CD4-positive, alpha-beta T cell treated with Interleukin-21 for 1 hour (primary cell): ENCODE data around the gene ULK4.
"Not testable (repeated sequence)": the region's sequence is repeated elsewhere in the genome, so short reads cannot be mapped to it uniquely, and the experiment has no call there.

Source experiments
- DNase-seq: peaks from one replicate; pipeline ENCODE4 v3.0.0-alpha.2; 2020

The ULK4 gene

DNA sequence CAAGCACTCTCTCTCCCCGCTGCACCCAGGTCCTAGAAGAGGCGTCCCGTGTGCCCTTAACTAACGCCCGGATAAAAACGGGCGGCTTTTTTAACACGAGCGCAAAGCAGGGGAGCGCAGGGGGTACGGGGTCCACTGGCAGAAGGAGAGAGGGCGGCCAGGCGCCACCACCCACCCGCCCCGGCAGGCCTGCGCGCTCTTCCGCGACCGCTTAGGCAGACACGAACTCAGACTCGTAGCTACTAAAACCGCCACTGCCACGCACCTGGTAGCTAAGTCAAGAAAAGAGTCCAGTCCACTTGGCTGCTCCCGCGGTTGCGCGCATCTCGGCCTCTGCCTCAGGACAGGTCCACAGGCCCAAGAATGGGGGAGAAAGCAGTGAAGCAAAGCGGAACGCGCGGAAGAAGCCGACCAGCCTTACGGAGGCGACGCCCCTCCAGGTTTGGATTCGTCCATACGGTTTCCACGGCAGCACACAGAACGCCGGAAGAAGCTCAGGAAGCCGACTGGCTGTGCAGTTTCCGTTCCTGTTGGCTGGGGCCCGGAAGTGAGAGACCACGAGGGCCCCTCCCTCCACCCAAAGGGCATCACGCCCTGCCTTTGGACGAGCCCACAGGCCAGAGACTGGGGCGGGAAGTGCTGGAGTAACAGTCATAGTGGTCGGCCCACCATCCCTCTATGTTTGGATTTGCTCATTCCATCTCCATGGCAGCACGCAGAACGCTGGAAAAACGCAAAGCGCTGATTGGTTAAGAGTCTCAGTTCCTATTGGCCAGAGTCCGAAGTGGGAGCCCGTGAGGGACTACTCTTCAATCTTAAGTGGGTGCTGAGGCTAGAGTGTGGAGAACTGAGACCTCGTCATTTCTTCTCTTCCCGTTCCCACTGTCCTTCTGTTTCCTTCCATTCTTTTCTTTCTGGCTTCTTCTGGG, at the start of gene ULK4:
ULK4 (minus strand) TSS at position 353 of the 929 bp plus-strand sequence. CDS start 7,344 bp downstream, outside the sequence.
- DNase-seq, result peak; percentile 98

DNA sequence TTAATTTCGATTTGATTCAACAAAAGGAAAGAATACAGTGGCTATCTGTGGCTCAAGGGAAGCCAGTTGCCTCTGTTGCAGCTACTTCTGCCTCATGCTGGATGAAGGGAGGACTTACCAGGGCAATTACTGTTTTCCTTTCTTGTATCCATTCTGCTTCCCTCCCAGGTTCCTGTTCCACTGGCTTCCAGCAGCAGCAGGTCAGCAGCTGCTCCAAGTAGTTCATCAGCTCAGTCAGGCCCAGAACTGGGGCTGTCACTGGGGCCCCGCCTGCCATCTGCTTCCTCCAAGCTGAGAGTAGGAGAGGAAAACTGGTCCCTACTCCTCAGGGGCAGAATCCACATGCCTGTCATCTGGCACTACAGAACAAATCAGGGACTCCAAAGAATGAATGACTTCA, 48.6 kb upstream of the ULK4 start:
- DNase-seq, result no peak

DNA sequence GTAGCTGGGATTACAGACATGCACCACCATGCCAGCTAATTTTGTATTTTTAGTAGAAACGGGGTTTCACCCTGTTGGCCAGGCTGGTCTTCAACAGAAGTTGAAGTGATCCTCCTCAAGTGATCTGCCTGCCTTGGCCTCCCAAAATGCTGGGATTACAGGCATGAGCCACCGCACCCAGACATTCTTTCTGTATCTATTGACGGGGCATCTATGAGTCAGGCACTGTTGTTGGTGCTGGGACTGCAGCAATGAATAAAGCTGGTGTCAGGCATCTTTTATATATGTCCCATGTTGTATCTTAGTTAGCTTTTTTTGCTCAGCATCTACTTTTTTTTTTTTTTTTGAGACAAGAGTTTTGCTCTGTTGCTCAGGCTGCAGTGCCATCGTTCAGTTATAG, 47.6 kb upstream of the ULK4 start:
- DNase-seq, result no peak

DNA sequence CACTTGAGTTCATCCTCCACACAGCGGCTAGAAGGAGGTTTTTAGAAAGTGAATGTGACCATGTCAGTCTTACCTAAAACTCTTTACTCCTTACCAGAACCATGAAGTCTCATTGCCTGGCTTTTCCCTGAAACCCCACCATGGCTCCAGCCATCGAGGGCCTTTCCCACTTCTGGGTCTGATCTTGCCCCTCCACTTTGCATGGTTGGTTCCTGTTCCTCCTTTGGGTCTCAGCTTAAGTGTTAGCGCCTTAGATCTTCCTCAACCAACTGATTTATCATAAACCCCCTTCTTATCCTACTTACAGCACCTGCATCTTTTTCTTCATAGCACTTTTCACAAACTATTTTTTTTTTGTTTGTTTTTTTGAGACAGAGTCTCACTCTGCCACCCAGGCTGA, 45.9 kb upstream of the ULK4 start:
- DNase-seq, result no peak

DNA sequence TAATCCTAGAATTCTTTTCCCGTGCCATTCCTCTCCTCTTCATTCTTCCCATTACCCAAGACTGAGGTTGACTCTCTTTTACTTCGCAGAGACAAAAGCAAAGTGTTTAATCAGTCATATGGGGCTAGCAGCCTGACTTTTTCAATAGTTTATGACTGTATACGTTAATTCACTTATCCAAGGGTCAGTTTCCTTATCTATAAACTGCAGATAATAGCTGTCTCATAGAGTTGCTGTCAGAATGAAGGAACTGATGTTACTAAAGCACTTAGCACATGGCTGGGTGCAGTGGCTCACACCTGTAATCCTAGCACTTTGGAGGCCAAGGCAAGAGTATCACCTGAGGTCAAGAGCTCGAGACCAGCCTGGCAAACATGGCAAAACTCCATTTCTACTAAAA, 43.5 kb upstream of the ULK4 start:
- no peak for DNase-seq

DNA sequence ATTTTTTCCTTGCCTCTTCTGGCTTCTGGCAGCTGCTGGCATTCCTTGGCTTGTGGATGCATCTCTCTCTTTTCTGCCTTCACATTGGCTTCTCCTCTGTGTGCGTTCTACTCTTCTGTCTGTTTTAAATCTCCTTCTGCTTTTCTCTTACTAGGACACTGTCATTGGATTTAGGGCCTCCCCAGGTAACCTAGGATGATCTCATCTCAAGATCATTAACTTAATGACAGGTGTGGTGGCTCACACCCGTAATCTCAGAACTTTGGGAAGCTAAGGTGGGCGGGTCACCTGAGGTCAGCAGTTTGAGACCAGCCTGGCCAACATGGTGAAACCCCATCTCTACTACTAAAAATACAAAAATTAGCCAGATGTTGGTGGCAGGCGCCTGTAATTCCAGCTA, 40.9 kb upstream of the ULK4 start:
- no peak for DNase-seq

DNA sequence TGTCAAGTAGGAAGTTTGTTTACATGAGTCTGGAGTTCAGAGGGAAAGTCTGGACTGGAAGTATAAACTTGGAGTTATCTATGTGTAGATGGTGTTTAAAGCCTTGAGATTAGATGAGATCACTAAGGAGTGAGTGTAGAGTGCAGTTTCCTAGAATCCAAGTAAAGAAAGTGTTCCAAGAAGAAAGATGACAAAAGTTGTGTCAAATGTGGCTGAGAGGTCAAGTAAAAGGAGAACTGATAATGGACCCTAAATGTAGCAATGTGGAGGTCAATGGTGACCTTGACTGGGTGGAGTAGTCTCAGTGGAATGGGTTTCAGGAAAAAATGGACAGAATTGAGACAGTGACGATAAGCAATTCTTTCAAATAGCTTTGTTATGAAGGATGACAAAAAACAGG, 39.9 kb upstream of the ULK4 start:
- no peak for DNase-seq

DNA sequence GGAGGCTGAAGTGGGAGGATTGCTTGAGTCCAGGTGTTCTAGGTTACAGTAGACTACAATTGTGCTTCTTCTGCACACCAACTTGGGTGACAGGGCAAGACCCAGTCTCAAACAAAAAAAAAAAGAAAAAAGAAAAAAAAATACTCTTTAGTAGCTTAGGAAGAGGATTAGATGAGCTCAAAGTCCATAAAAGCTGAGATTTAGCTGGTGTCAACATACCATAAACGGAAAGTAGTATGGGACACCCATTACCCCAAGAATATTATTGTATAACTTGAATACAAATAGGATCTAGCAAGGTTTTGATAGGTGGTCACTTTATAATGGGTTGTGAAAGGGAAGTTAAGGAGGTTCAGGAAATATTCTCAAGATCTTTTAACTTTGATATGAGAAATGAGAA, 38.0 kb upstream of the ULK4 start:
- no peak for DNase-seq

DNA sequence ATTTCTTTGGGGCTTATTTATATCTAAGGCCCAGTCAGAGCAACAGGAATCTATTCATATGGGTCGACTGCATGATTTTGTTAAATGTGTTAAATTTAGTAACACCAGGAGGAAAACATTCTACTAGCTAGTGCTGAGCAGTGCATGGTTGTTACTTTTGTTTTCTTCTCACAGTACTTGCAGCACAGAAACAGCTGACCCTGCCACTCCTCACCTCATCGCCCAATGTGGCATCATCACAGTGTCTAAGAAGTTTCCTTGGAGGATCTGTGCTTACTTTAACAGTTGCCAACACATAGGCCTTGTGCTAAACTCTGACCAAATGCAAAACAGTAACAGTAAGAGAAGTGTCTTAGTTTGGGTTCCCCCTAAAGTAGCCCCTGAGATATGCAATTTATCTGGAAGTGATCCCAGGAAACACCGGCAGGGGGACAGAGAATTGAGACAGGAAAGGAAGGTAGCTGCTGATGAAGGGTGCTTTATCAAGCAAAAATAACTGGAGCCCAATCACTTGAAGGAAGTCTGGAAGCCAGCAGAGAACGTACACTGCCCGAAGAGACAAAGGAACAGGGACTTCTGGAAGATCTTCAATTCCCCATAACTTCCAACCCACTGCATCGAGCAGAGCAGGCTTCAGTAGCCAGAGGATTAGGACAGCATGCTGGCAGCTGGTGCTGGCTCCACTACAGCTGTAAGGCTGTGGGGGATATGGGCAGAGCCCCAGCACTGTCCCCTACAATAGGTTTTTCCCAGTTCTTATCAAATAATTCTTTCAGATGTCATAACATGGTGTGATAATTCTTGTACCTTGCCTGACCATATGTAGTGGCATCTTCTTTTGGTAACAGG, 36.0 kb upstream of the ULK4 start:
- DNase-seq, result no peak

DNA sequence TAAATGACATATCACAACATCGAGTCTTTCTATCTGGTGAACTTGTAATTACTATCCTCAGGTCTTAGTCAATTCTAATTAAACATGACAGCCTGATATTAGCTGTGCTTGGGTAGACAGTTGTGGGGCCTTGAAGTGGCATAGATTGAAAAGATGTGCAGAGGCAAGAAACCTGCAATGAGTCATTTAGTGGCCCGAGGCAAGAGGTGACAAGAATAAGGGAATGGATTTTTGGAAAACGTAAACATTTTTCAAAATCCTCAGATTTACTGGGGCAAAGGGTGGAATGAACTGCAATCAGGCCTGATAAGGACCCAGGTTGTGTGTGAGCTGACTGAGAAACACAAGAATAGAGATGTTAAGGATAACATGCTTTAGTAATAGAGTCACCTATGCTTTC, 29.5 kb upstream of the ULK4 start:
- DNase-seq, result no peak

DNA sequence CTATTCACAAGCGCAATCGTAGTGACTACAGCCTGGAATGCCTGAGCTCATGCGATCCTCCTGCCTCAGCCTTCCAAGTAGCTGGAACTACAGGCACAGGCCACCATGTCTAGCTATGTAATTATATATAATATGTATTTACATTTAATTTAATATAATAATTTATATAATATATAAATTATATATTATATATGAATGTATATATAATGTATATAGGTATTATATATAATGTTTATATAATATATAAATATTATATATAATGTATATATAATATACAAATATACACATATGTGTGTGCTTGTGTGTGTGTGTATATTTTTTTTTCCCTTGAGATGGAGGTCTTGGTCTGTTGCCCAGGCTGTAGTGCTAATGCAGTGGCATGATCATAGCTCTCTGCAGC, 27.6 kb upstream of the ULK4 start:
- DNase-seq, result no peak

DNA sequence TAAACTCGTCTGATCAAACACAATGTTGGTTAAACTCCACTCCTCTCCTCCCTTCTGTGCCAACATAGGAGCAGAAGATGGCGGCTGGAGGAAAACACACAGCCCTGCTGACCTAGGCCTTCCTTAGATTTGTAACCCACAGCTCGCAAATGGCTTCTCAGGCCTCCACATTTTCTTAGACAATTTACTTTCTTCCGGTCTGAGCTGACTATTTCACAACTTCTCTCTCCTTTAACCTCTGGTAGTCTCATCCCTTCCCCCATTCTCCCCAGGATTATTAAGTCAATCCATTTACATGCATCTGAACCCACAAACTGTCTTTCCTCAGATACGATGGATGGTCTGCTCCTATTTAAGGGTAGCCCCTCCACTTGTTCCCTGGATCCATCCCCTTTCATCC, 25.7 kb upstream of the ULK4 start:
- no peak for DNase-seq

DNA sequence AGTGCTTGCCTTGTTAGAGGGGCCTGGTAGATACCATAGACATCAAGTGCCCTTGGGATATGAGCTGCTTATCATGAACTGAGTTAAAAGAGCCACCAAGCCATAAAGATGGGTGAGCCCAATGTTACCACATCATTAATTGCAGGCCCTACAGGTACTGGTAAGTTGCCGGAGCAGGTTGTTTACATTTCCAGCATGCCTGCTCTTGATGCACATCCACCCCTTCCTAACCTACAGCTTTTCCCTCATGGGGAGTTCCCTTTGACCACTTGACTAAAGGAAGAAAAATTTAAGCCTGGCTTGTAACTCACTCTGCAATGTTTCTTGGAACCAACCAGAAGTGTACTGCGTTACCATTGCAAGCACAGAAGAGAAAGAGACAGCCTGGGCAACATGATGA, 24.7 kb upstream of the ULK4 start:
- no peak for DNase-seq

DNA sequence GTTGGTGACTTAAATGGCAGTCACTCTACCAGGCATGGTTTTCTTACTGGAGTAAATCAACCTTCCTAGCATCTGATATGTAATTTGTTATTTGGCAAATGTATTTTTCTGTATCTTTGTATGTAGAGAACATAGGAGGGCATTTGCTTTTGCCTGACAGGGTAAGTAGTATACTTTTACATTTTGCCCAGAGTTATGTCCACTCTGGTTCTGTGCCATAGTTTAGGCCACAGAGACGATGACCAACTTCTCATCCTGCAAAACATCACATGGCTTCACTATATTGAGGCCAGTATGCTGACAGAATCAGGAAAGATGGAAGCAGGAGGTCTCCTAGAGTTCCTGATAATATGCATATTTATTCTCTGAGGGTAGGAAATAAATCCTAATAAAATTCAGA, 23.1 kb upstream of the ULK4 start:
- no peak for DNase-seq

DNA sequence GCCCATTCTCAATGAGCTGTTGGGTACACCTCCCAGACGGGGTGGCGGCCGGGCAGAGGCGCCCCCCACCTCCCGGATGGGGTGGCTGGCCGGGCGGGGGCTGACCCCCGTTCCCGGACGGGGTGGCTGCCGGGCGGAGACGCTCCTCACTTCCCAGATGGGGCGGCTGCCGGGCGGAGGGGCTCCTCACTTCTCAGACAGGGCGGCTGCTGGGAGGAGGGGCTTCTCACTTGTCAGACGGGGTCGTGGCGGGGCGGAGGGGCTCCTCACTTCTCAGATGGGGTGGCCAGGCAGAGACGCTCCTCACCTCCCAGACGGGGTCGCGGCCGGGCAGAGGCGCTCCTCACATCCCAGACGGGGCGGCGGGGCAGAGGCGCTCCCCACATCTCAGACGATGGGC, 21.2 kb upstream of the ULK4 start:
- not testable (repeated sequence) for DNase-seq

DNA sequence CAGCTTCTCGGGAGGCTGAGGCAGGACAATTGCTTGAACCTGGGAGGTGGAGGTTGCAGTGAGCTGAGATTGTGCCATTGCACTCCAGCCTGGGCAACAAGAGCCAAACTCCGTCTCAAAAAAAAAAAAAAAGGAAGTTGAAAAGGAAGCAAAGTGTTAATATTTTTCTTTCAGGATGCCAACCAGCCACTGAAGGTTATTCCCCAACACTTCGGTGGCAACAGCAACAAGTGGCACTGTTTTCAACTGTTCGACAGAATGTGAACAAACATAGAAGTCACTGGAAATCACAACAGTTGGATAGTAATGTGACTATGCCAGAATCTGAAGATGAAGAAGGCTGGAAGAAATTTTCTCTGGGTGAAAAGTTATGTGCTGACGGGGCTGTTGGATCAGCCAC, 15.5 kb upstream of the ULK4 start:
- DNase-seq, result not testable (repeated sequence)

DNA sequence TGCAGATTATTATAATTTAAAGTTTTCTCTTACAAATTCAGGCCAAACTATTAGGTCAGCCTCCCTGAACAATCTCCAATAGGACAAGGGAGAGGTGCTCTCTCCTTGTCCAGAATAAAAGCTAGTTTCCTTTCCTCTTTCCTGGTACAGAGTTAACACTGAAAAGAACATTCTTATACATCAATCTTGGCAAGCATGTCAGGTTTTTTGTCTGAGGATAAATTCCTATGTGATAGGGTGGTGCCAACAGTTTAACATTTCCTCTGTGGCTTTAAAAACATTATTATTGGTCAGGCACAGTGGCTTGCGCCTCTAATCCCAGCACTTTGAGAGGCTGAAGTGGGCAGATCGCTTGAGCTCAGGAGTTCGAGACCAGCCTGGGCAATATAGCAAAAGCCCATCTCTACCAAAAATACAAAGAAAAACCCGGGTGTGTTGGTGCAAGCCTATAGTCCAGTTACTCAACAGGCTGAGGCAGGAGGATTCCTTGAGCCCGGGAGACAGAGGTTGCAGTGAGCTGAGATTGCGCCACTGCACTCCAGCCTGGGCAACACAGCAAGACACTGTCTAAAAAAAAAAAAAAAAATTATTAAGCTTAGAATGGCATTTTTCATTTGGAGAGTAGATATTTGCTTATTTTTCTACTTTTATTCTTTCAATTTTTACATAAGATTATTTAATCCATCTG, 13.7 kb upstream of the ULK4 start:
- DNase-seq, result no peak

DNA sequence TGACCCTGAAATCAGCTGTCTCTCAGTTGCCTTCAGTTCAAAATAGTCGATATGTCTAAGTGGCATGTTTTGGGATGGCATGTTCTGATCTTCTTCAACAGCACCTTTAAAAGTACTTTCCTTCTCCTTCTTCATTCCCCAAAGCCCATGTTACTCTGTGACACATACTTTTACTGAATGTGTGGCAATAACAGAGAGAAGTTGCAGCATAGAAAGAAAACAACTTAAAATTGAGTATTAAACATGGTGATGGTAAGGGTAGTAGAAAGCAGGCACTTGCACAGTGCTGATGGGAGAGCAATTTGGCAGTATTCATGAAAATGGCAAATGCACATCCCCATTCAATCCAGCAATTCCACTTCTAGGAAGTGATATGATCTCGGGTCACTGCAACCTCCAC, 12.3 kb upstream of the ULK4 start:
- DNase-seq, result no peak

DNA sequence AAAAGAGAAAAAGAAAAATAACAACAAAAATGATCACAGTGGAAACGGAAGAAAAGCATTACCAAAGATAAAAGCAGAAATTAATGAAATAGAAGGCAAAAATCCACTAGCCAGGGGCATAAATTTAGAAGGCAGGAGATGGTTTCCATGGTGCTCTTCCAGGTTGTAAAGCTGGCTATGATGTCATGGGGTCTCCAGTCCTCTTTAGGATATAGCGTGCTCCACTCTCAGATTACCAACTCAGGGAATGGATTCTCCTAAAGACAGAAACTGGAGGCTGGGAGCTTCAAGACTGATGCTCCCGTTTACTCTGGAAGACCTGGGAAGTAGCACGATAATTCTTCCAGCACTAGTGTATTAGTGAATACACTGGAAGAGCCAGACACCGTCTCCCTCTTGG, 10.9 kb upstream of the ULK4 start:
- DNase-seq, result no peak

DNA sequence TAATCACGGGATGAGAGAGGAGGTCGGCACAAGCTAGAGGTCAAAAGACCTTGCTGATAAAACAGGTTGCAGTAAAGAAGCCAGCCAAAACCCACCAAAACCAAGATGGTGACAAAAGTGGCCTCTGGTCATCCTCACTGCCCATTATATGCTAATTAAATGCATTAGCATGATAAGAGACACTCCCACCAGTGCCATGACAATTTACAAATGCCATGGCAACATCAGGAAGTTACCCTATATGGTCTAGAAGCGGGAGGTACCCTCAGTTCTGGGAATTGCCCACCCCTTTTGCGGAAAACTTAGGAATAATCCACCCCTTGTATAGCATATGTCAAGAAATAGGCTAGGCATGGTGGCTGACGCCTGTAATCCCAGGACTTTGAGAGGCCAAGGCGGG, 4.3 kb upstream of the ULK4 start:
- DNase-seq, result no peak

DNA sequence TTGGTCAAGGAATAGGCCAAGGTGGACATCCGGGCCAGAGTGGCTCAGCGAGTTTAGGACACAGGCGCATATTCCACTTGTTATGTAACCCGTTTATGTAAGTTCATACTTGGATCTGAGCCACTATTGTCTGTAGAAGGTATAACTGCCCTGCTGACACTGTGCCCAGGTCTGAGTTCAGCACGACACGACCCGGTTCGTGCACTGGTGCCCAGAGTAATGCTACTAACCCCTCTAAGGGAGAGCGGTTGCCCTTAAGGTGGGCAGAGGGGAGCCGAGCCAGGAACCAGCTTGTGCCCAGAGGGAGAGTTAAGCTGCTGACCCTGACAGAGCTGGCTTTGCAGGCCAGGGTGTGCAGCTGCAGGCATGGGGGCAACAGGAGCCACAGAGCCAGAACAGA, 1.9 kb upstream of the ULK4 start:
- DNase-seq, result no peak

DNA sequence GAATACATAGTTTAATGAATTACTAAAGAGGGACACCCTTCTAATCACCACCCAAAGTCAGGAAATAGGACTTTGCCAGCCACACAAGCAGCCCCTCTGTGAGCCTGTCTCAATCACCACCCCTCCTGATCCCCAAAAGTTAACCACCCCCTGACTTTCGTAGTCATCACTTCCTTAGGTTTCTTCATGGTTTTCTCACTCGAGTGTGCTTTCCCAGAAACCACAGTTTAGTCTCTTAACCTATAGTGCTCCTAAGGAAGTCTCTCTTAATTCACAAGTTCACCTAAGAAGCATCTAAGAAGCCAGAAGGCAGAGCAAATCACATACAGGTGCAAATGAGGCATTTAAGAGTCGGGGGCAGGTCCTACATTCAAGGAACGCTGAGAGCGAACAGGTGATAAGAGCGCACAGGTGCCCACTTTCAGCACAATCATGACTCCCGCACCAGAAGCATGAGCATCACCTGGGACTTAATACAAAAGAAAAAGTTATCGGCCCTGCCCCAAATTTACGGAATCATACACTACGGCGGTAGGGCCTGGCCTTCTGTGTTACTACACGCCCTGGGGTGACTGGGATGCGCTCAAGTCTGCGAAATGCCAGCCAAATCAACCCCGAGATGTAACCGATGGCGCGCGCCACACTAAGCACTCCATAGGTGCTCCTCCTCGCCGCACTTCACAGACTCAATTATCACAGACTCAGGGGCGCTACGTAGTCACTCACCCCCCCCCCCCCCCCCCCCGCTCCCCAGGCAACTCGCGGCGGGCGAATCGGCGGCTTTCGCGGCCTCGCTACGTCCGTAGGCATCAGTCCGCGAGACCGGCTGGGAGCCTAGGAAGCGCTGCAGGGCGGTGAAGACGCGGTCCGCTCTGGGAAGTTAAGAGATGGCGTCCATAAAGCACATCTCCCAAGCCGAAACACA, 815 bp downstream of the ULK4 start:
- peak; percentile 79 for DNase-seq
